Natural killer cell (primary cell): Measurements from ENCODE around the gene ODC1. TPM values are rescaled to one million over a fixed set of nuclear protein-coding genes. Genes with fewer than 3 reads are reported as not detected.
"Not testable (repeated sequence)": the region's sequence is repeated elsewhere in the genome, so short reads cannot be mapped to it uniquely, and the experiment has no call there.

Experiments used
- ATAC-seq, 3 donors: fragments of 150-1000 bp in 2 of 3; fragments of 200-7000 bp in 1 of 3; cut with Tn5 transposase; 1 replicate in 1 of 3; 2 replicates in 2 of 3; pipeline ENCODE4 v1.10.0; 2021; ENCODE audit warnings: mild to moderate bottlenecking in 2 of 3, moderate library complexity in 2 of 3
- DNase-seq, 2 donors: peaks; one replicate each; pipeline versions ENCODE4 v3.0.0 to v3.0.0-alpha.2; 2013 to 2021; ENCODE audit warnings: mixed read lengths in 1 of 2
- H3K27ac ChIP-seq: one replicate; pipeline ENCODE4 v1.5.1; 2013; ENCODE audit warnings: mild to moderate bottlenecking, low read length
- H3K27me3 ChIP-seq: one replicate; pipeline ENCODE4 v1.6.1; 2013; ENCODE audit warnings: low read length; ENCODE audit not compliant: control insufficient read depth, insufficient read depth
- H3K36me3 ChIP-seq: one replicate; pipeline ENCODE4 v1.6.1; 2013; ENCODE audit warnings: low read length; ENCODE audit not compliant: control insufficient read depth, insufficient read depth
- H3K4me1 ChIP-seq: one replicate; pipeline ENCODE4 v1.6.1; 2013; ENCODE audit warnings: low read length; ENCODE audit not compliant: control insufficient read depth, insufficient read depth
- H3K4me3 ChIP-seq: one replicate; pipeline ENCODE4 v1.5.1; 2013; ENCODE audit warnings: low read length
- H3K9me3 ChIP-seq: one replicate; pipeline ENCODE4 v1.6.1; 2013; ENCODE audit warnings: low read length; ENCODE audit not compliant: control insufficient read depth, insufficient read depth
- H3K27ac Mint-ChIP-seq, 2 donors: one replicate each; pipeline ENCODE4 v1.8.0; 2022; ENCODE audit warnings: mild to moderate bottlenecking in 2 of 2, mixed read lengths in 2 of 2, moderate library complexity in 1 of 2
- H3K27me3 Mint-ChIP-seq, 2 donors: one replicate each; pipeline ENCODE4 v1.8.0; 2022; ENCODE audit warnings: low read depth in 2 of 2, mixed read lengths in 2 of 2
- H3K36me3 Mint-ChIP-seq: one replicate; pipeline ENCODE4 v1.8.0; 2022; ENCODE audit warnings: mixed read lengths
- H3K4me1 Mint-ChIP-seq, 2 donors: one replicate each; pipeline ENCODE4 v1.8.0; 2022; ENCODE audit warnings: mixed read lengths in 2 of 2
- H3K4me3 Mint-ChIP-seq: one replicate; pipeline ENCODE4 v1.8.0; 2022; ENCODE audit warnings: mild to moderate bottlenecking, moderate library complexity, mixed read lengths
- H3K9me3 Mint-ChIP-seq, 2 donors: one replicate each; pipeline ENCODE4 v1.8.0; 2022; ENCODE audit warnings: mixed read lengths in 2 of 2
- WGBS: methylation state at CpG from one replicate; pipeline ENCODE4 v1.1.7; 2013; ENCODE audit warnings: missing lambda C conversion rate; ENCODE audit not compliant: insufficient coverage; 5-methylcytosine and 5-hydroxymethylcytosine counted together
- intact Hi-C: fragments of 100-400 bp; cut with micrococcal nuclease; formaldehyde crosslinking; loops from one replicate; pipeline ENCODE4 v1.14.2; 2022
- total RNA-seq, 4 donors: library from RNA; stranded (reverse); fragments of 120-200 nt in 1 of 4; gene quantifications; one replicate each; pipeline versions ENCODE4 v1.2.3 to v1.2.4, GENCODE V29; 2013 to 2022
- TF ChIP-seq, protein P1 (sequence below): fragments of 200-600 bp; IDR thresholded peaks from one replicate; pipeline ENCODE4 v1.8.0; 2022; ENCODE audit warnings: antibody characterized with exemption

The ODC1 gene
- total RNA-seq, 3 donors from 2014 or later (not counting 1 experiment from before 2014, with no cell fraction given): 38.7 to 85.4 (median 43.8) TPM

GRCh38 chr2:10493075-10493633 is 45.0 kb upstream of the ODC1 start:
- no peak overlapping the region for H3K4me3 ChIP-seq
- 81% methylated on average over 5 of the region's 5 CpGs for WGBS
- Mint-ChIP-seq H3K36me3 (no peaks in the 10 kb centered on the region), H3K4me3 (no peak overlapping the region), H3K27me3 (peaks cover 15 to 23% of the 10 kb centered on the region in 2 donors), H3K27ac (peak overlapping the region; percentile 33 to 41), H3K9me3 (peaks cover 0 to 2% of the 10 kb centered on the region in 2 donors), H3K4me1 (peaks cover 8 to 12% of the 10 kb centered on the region in 2 donors)
- peaks cover 2% of the 10 kb centered on the region for H3K27me3 ChIP-seq
- no peak for ATAC-seq
- H3K4me1 ChIP-seq: peaks cover 16% of the 10 kb centered on the region
- no peak for DNase-seq
- peaks cover 2% of the 10 kb centered on the region for H3K9me3 ChIP-seq
- H3K36me3 ChIP-seq: no peaks in the 10 kb centered on the region
- intact Hi-C loops: no loop called here
- TF ChIP-seq, protein P1, sequence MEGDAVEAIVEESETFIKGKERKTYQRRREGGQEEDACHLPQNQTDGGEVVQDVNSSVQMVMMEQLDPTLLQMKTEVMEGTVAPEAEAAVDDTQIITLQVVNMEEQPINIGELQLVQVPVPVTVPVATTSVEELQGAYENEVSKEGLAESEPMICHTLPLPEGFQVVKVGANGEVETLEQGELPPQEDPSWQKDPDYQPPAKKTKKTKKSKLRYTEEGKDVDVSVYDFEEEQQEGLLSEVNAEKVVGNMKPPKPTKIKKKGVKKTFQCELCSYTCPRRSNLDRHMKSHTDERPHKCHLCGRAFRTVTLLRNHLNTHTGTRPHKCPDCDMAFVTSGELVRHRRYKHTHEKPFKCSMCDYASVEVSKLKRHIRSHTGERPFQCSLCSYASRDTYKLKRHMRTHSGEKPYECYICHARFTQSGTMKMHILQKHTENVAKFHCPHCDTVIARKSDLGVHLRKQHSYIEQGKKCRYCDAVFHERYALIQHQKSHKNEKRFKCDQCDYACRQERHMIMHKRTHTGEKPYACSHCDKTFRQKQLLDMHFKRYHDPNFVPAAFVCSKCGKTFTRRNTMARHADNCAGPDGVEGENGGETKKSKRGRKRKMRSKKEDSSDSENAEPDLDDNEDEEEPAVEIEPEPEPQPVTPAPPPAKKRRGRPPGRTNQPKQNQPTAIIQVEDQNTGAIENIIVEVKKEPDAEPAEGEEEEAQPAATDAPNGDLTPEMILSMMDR: no peak
- peak overlapping the region; percentile 24 for H3K27ac ChIP-seq

DNA sequence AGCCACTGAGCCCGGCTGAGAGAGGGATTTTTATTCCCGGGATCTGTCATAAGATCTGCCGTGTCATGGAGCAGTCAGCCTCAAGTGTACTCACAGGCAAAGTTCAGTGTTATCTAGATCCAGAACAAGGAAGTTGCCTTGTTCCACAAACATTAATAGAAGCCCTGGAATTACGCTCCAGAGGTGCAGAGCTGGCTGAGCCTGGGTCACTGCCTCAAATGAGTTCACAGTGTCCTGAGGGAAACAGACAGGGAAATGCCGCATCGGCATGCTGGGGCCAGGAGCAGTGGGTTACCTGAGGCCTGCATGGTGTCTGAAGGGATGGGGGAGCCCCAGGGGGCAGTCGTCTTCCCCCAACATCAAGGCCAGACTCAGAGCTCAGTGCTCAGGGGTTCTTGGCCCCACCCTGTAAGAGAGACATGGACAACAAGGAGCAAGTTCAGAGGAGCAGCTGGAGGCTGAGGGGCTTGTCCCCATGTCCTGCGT is 42.7 kb upstream of the ODC1 start:
- no peaks in the 10 kb centered on the region for H3K36me3 ChIP-seq
- H3K9me3 Mint-ChIP-seq: peaks cover 0 to 2% of the 10 kb centered on the region in 2 donors
- H3K27me3 ChIP-seq: no peaks in the 10 kb centered on the region
- H3K27ac Mint-ChIP-seq: no peak overlapping the region
- no peak overlapping the region for H3K27ac ChIP-seq
- H3K27me3 Mint-ChIP-seq: peaks cover 5 to 12% of the 10 kb centered on the region in 2 donors
- H3K36me3 Mint-ChIP-seq: no peaks in the 10 kb centered on the region
- no peak overlapping the region for H3K4me3 ChIP-seq
- ATAC-seq (no peak), DNase-seq (no peak)
- 94% methylated on average over 8 of the region's 8 CpGs for WGBS
- intact Hi-C loops: no loop called here
- H3K9me3 ChIP-seq: peaks cover 11% of the 10 kb centered on the region
- H3K4me1 Mint-ChIP-seq: peaks cover 21 to 26% of the 10 kb centered on the region in 2 donors
- no peak overlapping the region for H3K4me3 Mint-ChIP-seq
- H3K4me1 ChIP-seq: peaks cover 21% of the 10 kb centered on the region
- TF ChIP-seq, protein P1: no peak

DNA sequence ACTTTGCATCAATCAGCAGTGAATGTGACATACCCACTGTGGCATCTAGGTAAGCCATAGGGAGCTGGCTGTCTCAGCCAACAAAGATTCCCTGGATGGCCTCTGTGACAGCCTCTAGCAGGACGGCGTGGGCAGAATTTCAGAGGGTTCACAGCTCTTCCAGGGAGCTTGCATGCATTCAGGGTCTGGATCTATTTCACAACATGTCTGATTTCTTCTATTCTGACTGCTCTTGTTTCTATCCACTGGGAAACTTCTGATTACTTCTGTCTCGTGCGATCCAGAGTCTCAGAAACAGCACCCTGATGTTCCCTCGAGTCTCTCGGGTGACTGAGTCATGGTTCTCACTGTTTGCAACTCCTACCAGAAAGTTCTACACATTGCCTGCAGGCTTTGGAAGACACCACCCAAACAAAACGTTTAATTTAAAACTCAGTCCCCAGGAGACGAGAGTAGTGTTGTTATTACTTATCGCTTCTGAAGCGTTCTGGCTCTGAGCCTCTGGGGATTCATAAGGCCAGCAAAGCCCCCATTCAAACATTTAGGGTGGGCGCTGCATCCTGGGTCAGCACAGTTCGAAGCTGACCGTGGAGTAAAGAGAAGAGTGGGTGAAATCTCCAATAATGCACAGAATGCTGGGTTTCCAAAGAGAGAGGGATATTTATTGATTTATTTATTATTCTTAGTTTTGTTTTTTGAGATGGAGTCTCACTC is 41.9 kb upstream of the ODC1 start:
- H3K27me3 ChIP-seq: no peaks in the 10 kb centered on the region
- peaks cover 21 to 26% of the 10 kb centered on the region in 2 donors for H3K4me1 Mint-ChIP-seq
- peak overlapping the region in 1 of 2 donors; percentile 43 for H3K27ac Mint-ChIP-seq
- DNase-seq: no peak
- H3K27me3 Mint-ChIP-seq: peaks cover 2 to 3% of the 10 kb centered on the region in 2 donors
- H3K9me3 ChIP-seq: peaks cover 11% of the 10 kb centered on the region
- 92% methylated on average over 13 of the region's 13 CpGs for WGBS
- peaks cover 21% of the 10 kb centered on the region for H3K4me1 ChIP-seq
- no peak for ATAC-seq
- peaks cover 0 to 2% of the 10 kb centered on the region in 2 donors for H3K9me3 Mint-ChIP-seq
- TF ChIP-seq, protein P1: no peak
- no peaks in the 10 kb centered on the region for H3K36me3 Mint-ChIP-seq
- H3K36me3 ChIP-seq: no peaks in the 10 kb centered on the region
- intact Hi-C loops: no loop called here
- no peak overlapping the region for H3K4me3 Mint-ChIP-seq
- H3K4me3 ChIP-seq: no peak overlapping the region
- H3K27ac ChIP-seq: no peak overlapping the region

DNA sequence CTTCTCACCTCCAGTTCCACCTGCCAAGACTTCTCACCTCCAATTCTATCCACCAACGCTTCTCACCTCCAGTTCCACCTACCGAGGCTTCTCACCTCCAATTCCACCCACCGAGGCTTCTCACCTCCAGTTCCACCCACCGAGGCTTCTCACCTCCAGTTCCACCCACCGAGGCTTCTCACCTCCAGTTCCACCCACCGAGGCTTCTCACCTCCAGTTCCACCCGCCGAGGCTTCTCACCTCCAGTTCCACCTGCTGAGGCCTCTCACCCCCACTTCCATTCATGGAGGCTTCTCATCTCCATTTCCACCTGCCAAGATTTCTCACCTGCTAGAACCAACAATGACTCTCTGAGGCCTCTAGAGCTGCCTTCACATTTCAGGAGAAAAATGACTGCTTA is 40.0 kb upstream of the ODC1 start:
- 22% methylated on average over 8 of the region's 8 CpGs for whole genome bisulfite sequencing
- not testable (repeated sequence) for H3K4me3 Mint-ChIP-seq

DNA sequence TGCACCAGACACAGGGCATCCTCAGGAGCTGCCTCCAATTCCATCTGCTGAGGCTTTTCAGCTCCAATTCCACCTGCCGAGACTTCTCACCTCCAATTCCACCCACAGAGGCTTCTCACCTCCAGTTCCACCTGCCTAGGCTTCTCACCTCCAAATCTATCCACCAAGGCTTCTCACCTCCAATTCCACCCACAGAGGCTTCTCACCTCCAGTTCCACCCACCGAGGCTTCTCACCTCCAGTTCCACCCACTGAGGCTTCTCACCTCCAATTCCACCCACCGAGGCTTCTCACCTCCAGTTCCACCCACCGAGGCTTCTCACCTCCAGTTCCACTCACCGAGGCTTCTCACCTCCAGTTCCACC is 39.6 kb upstream of the ODC1 start:
- H3K4me1 ChIP-seq, H3K36me3 ChIP-seq, H3K9me3 Mint-ChIP-seq, ATAC-seq, H3K27me3 ChIP-seq, H3K4me3 ChIP-seq, H3K36me3 Mint-ChIP-seq, intact Hi-C loops, H3K27me3 Mint-ChIP-seq: not testable (repeated sequence)
- Histone ChIP-seq H3K27ac (peak overlapping the region; percentile 30), H3K9me3 (peaks cover 11% of the 10 kb centered on the region)
- Mint-ChIP-seq H3K4me3 (peak overlapping the region; percentile 31), H3K27ac (peak overlapping the region; percentile 0 to 67), H3K4me1 (peaks cover 21 to 26% of the 10 kb centered on the region in 2 donors)
- DNase-seq: peak in 1 of 2 donors; percentile 15
- 31% methylated on average over 5 of the region's 5 CpGs for WGBS

More for the DNA sequence above, 40.0 kb upstream of the ODC1 start:
- H3K4me1 ChIP-seq, intact Hi-C loops, ATAC-seq, H3K4me3 ChIP-seq, DNase-seq, H3K27me3 Mint-ChIP-seq, H3K9me3 Mint-ChIP-seq, H3K36me3 ChIP-seq, H3K36me3 Mint-ChIP-seq, H3K27me3 ChIP-seq: not testable (repeated sequence)
- H3K27ac Mint-ChIP-seq: peak overlapping the region; percentile 0 to 67
- peak overlapping the region; percentile 30 for H3K27ac ChIP-seq
- peaks cover 21 to 26% of the 10 kb centered on the region in 2 donors for H3K4me1 Mint-ChIP-seq
- peaks cover 11% of the 10 kb centered on the region for H3K9me3 ChIP-seq
